Heart left ventricle (tissue), 16 donors: ENCODE results near the gene EDA2R. TPM values are rescaled to one million over a fixed set of nuclear protein-coding genes. Genes with fewer than 3 reads are reported as not detected.

Experiments
- ATAC-seq, 4 donors: fragments of 200-7000 bp; cut with Tn5 transposase; one replicate each; pipeline ENCODE4 v1.9.1; 2020 to 2022; ENCODE audit warnings: moderate library complexity in 4 of 4, mild to moderate bottlenecking in 3 of 4, moderate number of reproducible peaks in 1 of 4
- DNase-seq, 5 donors: peaks; one replicate each; pipeline ENCODE4 v3.0.0-alpha.2; 2020
- H3K27ac ChIP-seq, 12 donors: fragments of 200-600 bp; sonication (generic) in 4 of 12; one replicate each; pipeline versions ENCODE4 v1.5.0 to v1.8.0; 2016 to 2022; ENCODE audit warnings: mild to moderate bottlenecking in 2 of 12
- H3K27me3 ChIP-seq, 9 donors: fragments of 200-600 bp; sonication (generic) in 2 of 9; one replicate each; pipeline versions ENCODE4 v1.5.1 to v1.8.0; 2016 to 2022; ENCODE audit warnings: mild to moderate bottlenecking in 3 of 9
- H3K36me3 ChIP-seq, 9 donors: fragments of 200-600 bp; sonication (generic) in 2 of 9; one replicate each; pipeline versions ENCODE4 v1.5.0 to v1.8.0; 2018 to 2022; ENCODE audit warnings: mild to moderate bottlenecking in 2 of 9
- H3K4me1 ChIP-seq, 12 donors: fragments of 200-600 bp; sonication (generic) in 4 of 12; one replicate each; pipeline versions ENCODE4 v1.5.0 to v1.8.0; 2016 to 2022; ENCODE audit warnings: mild to moderate bottlenecking in 3 of 12
- H3K4me3 ChIP-seq, 12 donors: fragments of 200-600 bp; sonication (generic) in 4 of 12; one replicate each; pipeline versions ENCODE4 v1.5.0 to v1.8.0; 2017 to 2022; ENCODE audit warnings: mild to moderate bottlenecking in 9 of 12, moderate library complexity in 4 of 12
- H3K9me3 ChIP-seq, 12 donors: fragments of 200-600 bp; sonication (generic) in 4 of 12; one replicate each; pipeline versions ENCODE4 v1.5.0 to v1.8.0; 2016 to 2022; ENCODE audit warnings: mild to moderate bottlenecking in 1 of 12
- CTCF ChIP-seq, 12 donors: fragments of 200-600 bp; sonication (generic) in 4 of 12; IDR thresholded peaks; one replicate each; pipeline versions ENCODE4 v1.5.0 to v1.8.0; 2018 to 2022; ENCODE audit warnings: antibody characterized with exemption in 12 of 12, mild to moderate bottlenecking in 5 of 12
- POLR2A ChIP-seq, 2 donors: fragments of 450-650 bp; IDR thresholded peaks; one replicate each; pipeline ENCODE4 v1.6.1; 2017; ENCODE audit warnings: antibody characterized with exemption in 2 of 2, mild to moderate bottlenecking in 2 of 2, moderate library complexity in 2 of 2
- WGBS, 4 donors: extraction: QIAGEN DNeasy Blood & Tissue Kit in 2 of 4; methylation state at CpG; one replicate each; pipeline versions ENCODE4 v1.1.5 to v1.1.7; 2013 to 2018; 5-methylcytosine and 5-hydroxymethylcytosine counted together
- intact Hi-C, 10 donors: fragments of 100-400 bp; cut with DNase I; formaldehyde crosslinking; loops; one replicate each; pipeline versions ENCODE4 v1.11.1 to v1.14.2; 2022
- polyA plus RNA-seq, 2 donors: library from polyadenylated mRNA; stranded (reverse); fragments of 200-250 nt; gene quantifications; one replicate each; pipeline ENCODE4 v1.2.3, GENCODE V29; 2013
- total RNA-seq, 9 donors: library from RNA; depleted of rRNA in 2 of 9; stranded (reverse); fragments of >200 nt in 2 of 9; fragmentation: NEBNext Ultra II Directional in 3 of 9; extraction: Animal tissue kit (Norgen Biotek cat#: 25700) in 3 of 9; gene quantifications; one replicate each; pipeline versions ENCODE4 v1.1.0 to v1.2.4, GENCODE V29; 2016 to 2023
- donor health status: ischemic (EF 13 %, LVEDD 7.1; RV severe dilation, severe dysfunction).
- donor health status: healthy with polysubstance abuse.
- donor health status: DM: no; HTN: yes; CAD: no.
- donor health status: DM: no; HTN: no; CAD: no.
- donor health status: ischemic (EF 25% LVEDD 6.9; RV normal size, moderate dysfunction).
- donor health status: ischemic (EF 25% LVEDD 5.7; RV mildly dilated, moderate dysfunction).
- donor health status: healthy.
- donor health status: DM: yes; HTN: yes; CAD: no.
- donor health status: ischemic (EF 35%, LVEDD 5.7; RV mildly dilated, moderate dysfunction).
- donor health status: nonischemic (EF 11% LVEDD 7.7; RV severe dilation, severe dysfunction).
- donor health status: DM: yes; HTN: yes; CAD: no.
- donor health status: PGD.
- donor health status: ischemic (EF 29% LVEDD 5.4; RV normal size, mild dysfunction).
- donor health status: nonischemic (EF 23%, LVEDD 6.1; RV moderate dilation, normal function).

Gene EDA2R
- total and polyA plus RNA-seq, 11 donors: 0.14 to 4.6 (median 1.1) TPM

- Histone ChIP-seq H3K4me1 (no peaks in the 10 kb centered on the region), H3K9me3 (no peaks in the 10 kb centered on the region), H3K4me3 (no peak overlapping the region), H3K27me3 (no peaks in the 10 kb centered on the region), H3K36me3 (peaks cover 0 to 11% (median 0%) of the 10 kb centered on the region in 9 donors), H3K27ac (no peak overlapping the region)
- DNase-seq (no peak), ATAC-seq (no peak)
- TF ChIP-seq POLR2A (IDR thresholded peaks at IDR 0.05) (no peak), CTCF (IDR thresholded peaks at IDR 0.05) (no peak)
- intact Hi-C loops: no loop called here
Measured at GRCh38 chrX:66601522-66601921, 37.4 kb downstream of the EDA2R start.

GRCh38 chrX:66579219-66579618 is 59.7 kb downstream of the EDA2R start:
- Histone ChIP-seq H3K27ac (no peak overlapping the region), H3K9me3 (peaks cover 0 to 18% (median 0%) of the 10 kb centered on the region in 12 donors), H3K4me1 (no peaks in the 10 kb centered on the region), H3K27me3 (peaks cover 0 to 6% (median 0%) of the 10 kb centered on the region in 9 donors), H3K36me3 (no peaks in the 10 kb centered on the region), H3K4me3 (no peak overlapping the region)
- no peak for DNase-seq
- intact Hi-C loops: no loop called here
- no peak for ATAC-seq
- 24 to 56% (median 29%) methylated on average over 1 of the region's 1 CpG for WGBS, 4 donors
- no peak for TF ChIP-seq CTCF (IDR thresholded peaks at IDR 0.05)

GRCh38 chrX:66553973-66554372 is 84.9 kb downstream of the EDA2R start:
- Histone ChIP-seq H3K9me3 (no peaks in the 10 kb centered on the region), H3K27ac (no peak overlapping the region), H3K4me1 (no peaks in the 10 kb centered on the region), H3K27me3 (peaks cover 0 to 4% (median 0%) of the 10 kb centered on the region in 9 donors), H3K4me3 (no peak overlapping the region), H3K36me3 (no peaks in the 10 kb centered on the region)
- no peak for ATAC-seq
- DNase-seq: no peak
- TF ChIP-seq CTCF (IDR thresholded peaks at IDR 0.05) (no peak), POLR2A (IDR thresholded peaks at IDR 0.05) (no peak)
- intact Hi-C loops: no loop called here

- H3K9me3 ChIP-seq: no peaks in the 10 kb centered on the region
- H3K4me1 ChIP-seq: no peaks in the 10 kb centered on the region
- no peaks in the 10 kb centered on the region for H3K27me3 ChIP-seq
- no peak overlapping the region for H3K27ac ChIP-seq
- ATAC-seq: no peak
- DNase-seq: no peak
- intact Hi-C loops: loop anchor here in 1 of 10 donors (5.0 kb wide), 1 partner anchor 124 kb away; no protein-coding TSS in a partner anchor
- no peak overlapping the region for H3K4me3 ChIP-seq
- H3K36me3 ChIP-seq: no peaks in the 10 kb centered on the region
- no peak for TF ChIP-seq POLR2A (IDR thresholded peaks at IDR 0.05)
- no peak for TF ChIP-seq CTCF (IDR thresholded peaks at IDR 0.05)
Measured at GRCh38 chrX:66547847-66548369, 91.0 kb downstream of the EDA2R start.
